ENCODE measurements around the gene BAIAP2L2. TPM values are rescaled to one million over a fixed set of nuclear protein-coding genes. Genes with fewer than 3 reads are reported as not detected.
A peak's percentile ranks its signal among the peaks of the same experiment; 100 is the strongest.

BAIAP2L2 gene
- total RNA-seq, 1 donor from 2014 or later: not detected

GRCh38 chr22:38139901-38140300 is 29.4 kb upstream of the BAIAP2L2 start:
- no peak overlapping the region for H3K4me3 ChIP-seq
- H3K4me1 ChIP-seq: no peaks in the 10 kb centered on the region
- no peaks in the 10 kb centered on the region for H3K9me3 ChIP-seq
- no peaks in the 10 kb centered on the region for H3K36me3 ChIP-seq
- no peak for DNase-seq (ENCODE audit: extremely low spot score in 2 of 2)
- no peak overlapping the region for H3K27ac ChIP-seq
- no peak for TF ChIP-seq POLR2A (IDR thresholded peaks at IDR 0.05)
- no peak for TF ChIP-seq CTCF (IDR thresholded peaks at IDR 0.05)
- TF ChIP-seq POLR2AphosphoS5 (IDR thresholded peaks at IDR 0.05; ENCODE audit: insufficient read depth in 1 of 2, low read depth in 1 of 2): no peak
- intact Hi-C loops (cut with DNase I): no loop called here
- no peaks in the 10 kb centered on the region for H3K27me3 ChIP-seq

GRCh38 chr22:38138961-38139360 is 28.5 kb upstream of the BAIAP2L2 start:
- Histone ChIP-seq H3K4me3 (no peak overlapping the region), H3K27ac (no peak overlapping the region), H3K36me3 (no peaks in the 10 kb centered on the region), H3K27me3 (no peaks in the 10 kb centered on the region), H3K4me1 (no peaks in the 10 kb centered on the region), H3K9me3 (no peaks in the 10 kb centered on the region)
- intact Hi-C loops (cut with DNase I): no loop called here
- no peak for DNase-seq (ENCODE audit: extremely low spot score in 2 of 2)
- TF ChIP-seq POLR2AphosphoS5 (IDR thresholded peaks at IDR 0.05; ENCODE audit: insufficient read depth in 1 of 2, low read depth in 1 of 2) (no peak), POLR2A (IDR thresholded peaks at IDR 0.05) (no peak), CTCF (IDR thresholded peaks at IDR 0.05) (no peak)

GRCh38 chr22:38137876-38138687 is 27.6 kb upstream of the BAIAP2L2 start:
- H3K36me3 ChIP-seq: no peaks in the 10 kb centered on the region
- intact Hi-C loops (cut with DNase I): no loop called here
- no peaks in the 10 kb centered on the region for H3K9me3 ChIP-seq
- no peaks in the 10 kb centered on the region for H3K27me3 ChIP-seq
- no peak overlapping the region for H3K4me3 ChIP-seq
- no peak for TF ChIP-seq POLR2A (IDR thresholded peaks at IDR 0.05)
- no peak for TF ChIP-seq POLR2AphosphoS5 (IDR thresholded peaks at IDR 0.05; ENCODE audit: insufficient read depth in 1 of 2, low read depth in 1 of 2)
- no peak for TF ChIP-seq CTCF (IDR thresholded peaks at IDR 0.05)
- H3K4me1 ChIP-seq: no peaks in the 10 kb centered on the region
- no peak for DNase-seq (ENCODE audit: extremely low spot score in 2 of 2)
- H3K27ac ChIP-seq: no peak overlapping the region

- H3K27ac ChIP-seq: no peak overlapping the region
- no peaks in the 10 kb centered on the region for H3K9me3 ChIP-seq
- TF ChIP-seq POLR2A (IDR thresholded peaks at IDR 0.05): no peak
- TF ChIP-seq CTCF (IDR thresholded peaks at IDR 0.05): no peak
- no peak for TF ChIP-seq POLR2AphosphoS5 (IDR thresholded peaks at IDR 0.05; ENCODE audit: insufficient read depth in 1 of 2, low read depth in 1 of 2)
- H3K4me1 ChIP-seq: no peaks in the 10 kb centered on the region
- H3K36me3 ChIP-seq: no peaks in the 10 kb centered on the region
- no peaks in the 10 kb centered on the region for H3K27me3 ChIP-seq
- intact Hi-C loops (cut with DNase I): no loop called here
- no peak overlapping the region for H3K4me3 ChIP-seq
- DNase-seq (ENCODE audit: extremely low spot score in 2 of 2): no peak
Measured at GRCh38 chr22:38136607-38137006, 26.1 kb upstream of the BAIAP2L2 start.

GRCh38 chr22:38135133-38135706 is 24.7 kb upstream of the BAIAP2L2 start:
- intact Hi-C loops (cut with DNase I): no loop called here
- Histone ChIP-seq H3K4me1 (no peaks in the 10 kb centered on the region), H3K27ac (no peak overlapping the region), H3K36me3 (no peaks in the 10 kb centered on the region), H3K27me3 (no peaks in the 10 kb centered on the region), H3K9me3 (no peaks in the 10 kb centered on the region), H3K4me3 (no peak overlapping the region)
- no peak for DNase-seq (ENCODE audit: extremely low spot score in 2 of 2)
- TF ChIP-seq POLR2AphosphoS5 (IDR thresholded peaks at IDR 0.05; ENCODE audit: insufficient read depth in 1 of 2, low read depth in 1 of 2) (peak in 1 of 2 donors; percentile 39), CTCF (IDR thresholded peaks at IDR 0.05) (no peak)
